ENCODE results near the gene NELL1. TPM values are rescaled to one million over a fixed set of nuclear protein-coding genes. Genes with fewer than 3 reads are reported as not detected.

NELL1 gene
- total and polyA plus RNA-seq, 2 donors (not counting 3 experiments of a cell fraction or from before 2014, with no cell fraction given): not detected

DNA sequence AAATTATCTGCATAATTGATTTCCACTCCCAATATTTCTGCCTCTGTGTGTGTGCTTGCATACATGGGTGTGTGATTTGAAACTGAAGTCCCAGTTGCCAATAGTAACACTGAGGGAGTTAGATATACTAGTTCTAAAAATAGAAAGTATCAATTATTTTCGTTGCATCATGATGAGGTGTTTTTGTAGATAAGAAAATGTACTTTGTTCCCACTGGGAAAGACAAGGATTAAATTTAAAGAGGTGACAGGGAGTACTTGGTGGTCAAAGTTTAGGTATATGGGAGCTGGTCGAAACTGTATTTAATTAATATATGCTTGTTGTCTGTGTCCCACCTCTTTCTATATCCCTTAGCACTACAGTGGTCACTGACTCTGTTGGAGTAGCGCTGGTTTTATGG, 444.5 kb downstream of the NELL1 start:
- BruUV-seq (replicated peaks): no TSS peak
- Histone ChIP-seq H3K27ac (ENCODE audit: insufficient read depth, low read depth, low read length) (no peak overlapping the region), H3K36me3 (ENCODE audit: control insufficient read depth in 2 of 2, extremely low read depth in 1 of 2, insufficient read depth in 2 of 2, low read length in 2 of 2) (no peaks in the 10 kb centered on the region), H3K9ac (replicated peaks; ENCODE audit: extremely low read depth, insufficient read depth, low read length) (no peak overlapping the region), H2AFZ (ENCODE audit: low read depth, low read length) (no peak overlapping the region), H3K79me2 (ENCODE audit: control insufficient read depth, insufficient read depth, low read length) (no peaks in the 10 kb centered on the region), H3K4me3 (replicated peaks in 1 of 3; ENCODE audit: insufficient read depth in 1 of 3, low read depth in 1 of 3, low read length in 3 of 3) (no peak overlapping the region), H3K9me3 (replicated peaks; ENCODE audit: control insufficient read depth, insufficient read depth, low read length) (peaks cover 5% of the 10 kb centered on the region), H3K27me3 (ENCODE audit: control insufficient read depth in 2 of 2, insufficient read depth in 2 of 2, low read length in 2 of 2) (no peaks in the 10 kb centered on the region), H4K20me1 (replicated peaks; ENCODE audit: control insufficient read depth, extremely low read depth, insufficient read depth, low read length) (no peaks in the 10 kb centered on the region), H3K4me2 (ENCODE audit: insufficient read depth, low read length) (no peak overlapping the region), H3K9me1 (replicated peaks; ENCODE audit: control insufficient read depth, extremely low read depth, insufficient read depth, low read length) (no peaks in the 10 kb centered on the region), H3K4me1 (ENCODE audit: control insufficient read depth, extremely low read depth, insufficient read depth, low read length) (no peaks in the 10 kb centered on the region)
- intact Hi-C loops (cut with micrococcal nuclease) (no loop called here), dilution Hi-C loops (cut with MboI; ENCODE audit: extremely low pct_ligation_motif_present, low sequenced_read_pairs) (no loop called here)
- CTCF ChIA-PET: no interaction called here
- POLR2A ChIA-PET: no interaction called here
- FAIRE-seq (no peak), DNase-seq (ENCODE audit: low read depth, low spot score) (no peak)
- TF ChIP-seq POLR2AphosphoS5 (IDR thresholded peaks at IDR 0.05; ENCODE audit: insufficient read depth, low read depth, low read length): no peak
- no peak for TF ChIP-seq JUN (IDR thresholded peaks at IDR 0.05; ENCODE audit: borderline replicate concordance, insufficient read depth, insufficient read length, low read depth)
- TF ChIP-seq FOS (IDR thresholded peaks at IDR 0.05; ENCODE audit: borderline replicate concordance, insufficient read depth, low read length): no peak
- TF ChIP-seq MYC (IDR thresholded peaks at IDR 0.05; ENCODE audit: low read depth, low read length): no peak
- TF ChIP-seq GATA2 (IDR thresholded peaks at IDR 0.05; ENCODE audit: insufficient read depth, insufficient read length, low read depth, low read length): no peak
- no peak for TF ChIP-seq CTCF (IDR thresholded peaks at IDR 0.05; ENCODE audit: extremely low read depth in 1 of 2, insufficient read depth in 1 of 2, low read depth in 1 of 2, low read length in 2 of 2)
- TF ChIP-seq, protein P1, sequence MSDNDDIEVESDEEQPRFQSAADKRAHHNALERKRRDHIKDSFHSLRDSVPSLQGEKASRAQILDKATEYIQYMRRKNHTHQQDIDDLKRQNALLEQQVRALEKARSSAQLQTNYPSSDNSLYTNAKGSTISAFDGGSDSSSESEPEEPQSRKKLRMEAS (IDR thresholded peaks at IDR 0.05; ENCODE audit: insufficient read depth, insufficient read length): no peak
- no peak for TF ChIP-seq EZH2 (IDR thresholded peaks at IDR 0.05; ENCODE audit: borderline replicate concordance, low read depth, low read length, severe bottlenecking)
- no peak for TF ChIP-seq POLR2A (IDR thresholded peaks at IDR 0.05; ENCODE audit: low read depth, low read length)

Measured in endothelial cell of umbilical vein (primary cell).